Ascending aorta (tissue), 2 donors: ENCODE data around the gene MKNK1. TPM values are rescaled to one million over a fixed set of nuclear protein-coding genes. Genes with fewer than 3 reads are reported as not detected.

Experiments
- DNase-seq, 2 donors: peaks; one replicate each; pipeline ENCODE4 v3.0.0-alpha.2; 2019; ENCODE audit warnings: low spot score in 2 of 2
- H3K27ac ChIP-seq, 2 donors: fragments of 200-600 bp; sonication (generic); one replicate each; pipeline ENCODE4 v1.5.1; 2016 to 2017; ENCODE audit warnings: mild to moderate bottlenecking in 1 of 2
- H3K27me3 ChIP-seq: fragments of 200-600 bp; sonication (generic); one replicate; pipeline ENCODE4 v1.5.1; 2017
- H3K36me3 ChIP-seq, 2 donors: fragments of 200-600 bp; sonication (generic); one replicate each; pipeline ENCODE4 v1.5.1; 2016
- H3K4me1 ChIP-seq, 2 donors: fragments of 200-600 bp; sonication (generic); one replicate each; pipeline ENCODE4 v1.5.1; 2016 to 2017; ENCODE audit warnings: mild to moderate bottlenecking in 1 of 2
- H3K4me3 ChIP-seq, 2 donors: fragments of 200-600 bp; sonication (generic); one replicate each; pipeline ENCODE4 v1.5.1; 2016 to 2017; ENCODE audit warnings: mild to moderate bottlenecking in 1 of 2
- H3K9me3 ChIP-seq, 2 donors: fragments of 200-600 bp; sonication (generic); one replicate each; pipeline ENCODE4 v1.5.1; 2016
- intact Hi-C: fragments of 100-400 bp; cut with DNase I; formaldehyde crosslinking; loops from one replicate; pipeline ENCODE4 v1.15.1; 2023
- total RNA-seq: library from RNA; depleted of rRNA; stranded (reverse); fragments of >200 nt; gene quantifications from one replicate; pipeline ENCODE4 v1.1.0, GENCODE V29; 2016
- TF ChIP-seq, protein P1 (sequence below), 3 experiments: fragments of 200-600 bp in 2 of 3; fragments of 450-650 bp in 1 of 3; sonication (generic) in 2 of 3; IDR thresholded peaks; one replicate each; pipeline ENCODE4 v1.5.1; 2016 to 2019; ENCODE audit warnings: antibody characterized with exemption in 3 of 3, mild to moderate bottlenecking in 1 of 3, moderate library complexity in 1 of 3

Gene MKNK1
- total RNA-seq, 1 donor from 2014 or later: 47.8 TPM

DNA sequence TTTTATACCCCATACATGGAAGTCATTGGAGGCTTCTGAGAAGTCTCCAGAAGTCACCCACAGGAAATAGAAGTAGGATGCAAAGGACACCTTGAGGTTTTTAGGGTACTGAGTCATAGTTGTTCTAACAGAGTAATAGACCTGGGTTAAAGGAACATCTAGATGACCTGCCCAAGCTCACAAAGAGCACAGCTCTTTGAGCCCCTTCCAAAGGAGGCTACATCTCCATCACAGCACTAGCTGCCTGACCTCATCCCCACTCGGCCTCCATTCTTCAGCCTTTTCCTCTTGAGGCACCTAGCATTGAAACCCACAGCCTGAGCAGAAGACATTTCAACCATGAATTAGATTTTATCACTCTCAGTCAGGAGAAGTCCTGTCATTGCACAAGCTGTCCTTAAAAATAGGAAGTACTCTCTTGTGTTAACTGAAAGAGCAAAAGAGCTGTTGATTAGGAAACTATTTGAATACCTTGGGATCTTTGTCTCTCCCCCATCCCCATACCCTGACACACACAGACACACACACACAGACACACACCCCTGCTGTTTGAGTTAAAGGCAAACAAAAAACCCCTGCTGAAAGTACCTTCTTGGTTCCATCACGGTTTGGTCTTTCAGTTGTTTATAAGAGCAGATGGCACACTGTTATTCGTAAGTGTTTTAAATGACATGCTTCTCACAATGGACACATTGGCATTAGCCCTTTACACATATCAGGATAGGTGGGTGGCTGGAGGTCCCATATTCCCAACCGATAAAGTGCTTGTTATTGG, 22.2 kb downstream of the MKNK1 start:
- no peaks in the 10 kb centered on the region for H3K9me3 ChIP-seq
- no peak overlapping the region for H3K27ac ChIP-seq
- H3K4me3 ChIP-seq: no peak overlapping the region
- TF ChIP-seq, protein P1, sequence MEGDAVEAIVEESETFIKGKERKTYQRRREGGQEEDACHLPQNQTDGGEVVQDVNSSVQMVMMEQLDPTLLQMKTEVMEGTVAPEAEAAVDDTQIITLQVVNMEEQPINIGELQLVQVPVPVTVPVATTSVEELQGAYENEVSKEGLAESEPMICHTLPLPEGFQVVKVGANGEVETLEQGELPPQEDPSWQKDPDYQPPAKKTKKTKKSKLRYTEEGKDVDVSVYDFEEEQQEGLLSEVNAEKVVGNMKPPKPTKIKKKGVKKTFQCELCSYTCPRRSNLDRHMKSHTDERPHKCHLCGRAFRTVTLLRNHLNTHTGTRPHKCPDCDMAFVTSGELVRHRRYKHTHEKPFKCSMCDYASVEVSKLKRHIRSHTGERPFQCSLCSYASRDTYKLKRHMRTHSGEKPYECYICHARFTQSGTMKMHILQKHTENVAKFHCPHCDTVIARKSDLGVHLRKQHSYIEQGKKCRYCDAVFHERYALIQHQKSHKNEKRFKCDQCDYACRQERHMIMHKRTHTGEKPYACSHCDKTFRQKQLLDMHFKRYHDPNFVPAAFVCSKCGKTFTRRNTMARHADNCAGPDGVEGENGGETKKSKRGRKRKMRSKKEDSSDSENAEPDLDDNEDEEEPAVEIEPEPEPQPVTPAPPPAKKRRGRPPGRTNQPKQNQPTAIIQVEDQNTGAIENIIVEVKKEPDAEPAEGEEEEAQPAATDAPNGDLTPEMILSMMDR (IDR thresholded peaks at IDR 0.05): no peak
- no peaks in the 10 kb centered on the region for H3K4me1 ChIP-seq
- intact Hi-C loops: no loop called here
- no peaks in the 10 kb centered on the region for H3K27me3 ChIP-seq
- H3K36me3 ChIP-seq: peaks cover 54 to 63% of the 10 kb centered on the region in 2 donors
- no peak for DNase-seq

DNA sequence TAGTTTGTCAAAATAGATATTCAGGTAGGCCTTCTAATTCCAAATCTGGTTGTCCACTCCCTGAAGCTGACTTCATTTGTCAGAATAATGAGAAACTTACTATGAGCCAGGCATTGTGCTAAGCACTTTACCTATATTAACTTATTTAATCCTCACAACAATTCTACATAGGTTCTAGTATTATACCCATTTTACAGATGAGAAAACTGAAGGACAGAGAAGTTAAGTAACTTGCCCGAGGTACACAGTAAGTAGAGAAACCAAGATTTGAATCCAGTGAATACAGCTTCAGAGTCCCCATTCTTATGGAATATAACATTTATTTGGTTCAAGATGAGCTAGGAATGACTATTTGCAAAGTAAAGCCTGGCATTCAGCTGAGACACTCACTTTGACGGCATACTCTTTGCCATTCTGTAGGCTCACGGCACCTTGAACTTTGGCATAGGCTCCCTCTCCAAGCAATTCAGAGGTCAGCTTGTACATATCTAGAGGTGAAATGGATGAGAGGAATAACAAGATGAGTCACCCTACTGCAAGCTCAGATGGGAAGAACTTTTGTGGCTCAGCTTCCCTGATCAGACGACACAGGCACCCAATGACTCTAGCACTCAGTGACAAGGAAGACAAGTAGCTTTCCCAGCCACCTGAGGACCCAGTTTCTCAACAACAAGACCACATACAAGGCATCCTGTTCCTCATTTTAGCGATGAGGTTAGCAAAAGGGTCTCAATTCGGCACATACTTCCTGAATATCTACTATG, 23.7 kb downstream of the MKNK1 start:
- H3K27me3 ChIP-seq: no peaks in the 10 kb centered on the region
- no peak overlapping the region for H3K4me3 ChIP-seq
- no peak for DNase-seq
- no peak overlapping the region for H3K27ac ChIP-seq
- TF ChIP-seq, protein P1 (IDR thresholded peaks at IDR 0.05): no peak
- no peaks in the 10 kb centered on the region for H3K9me3 ChIP-seq
- H3K4me1 ChIP-seq: no peaks in the 10 kb centered on the region
- H3K36me3 ChIP-seq: peaks cover 53 to 69% of the 10 kb centered on the region in 2 donors
- intact Hi-C loops: no loop called here

DNA sequence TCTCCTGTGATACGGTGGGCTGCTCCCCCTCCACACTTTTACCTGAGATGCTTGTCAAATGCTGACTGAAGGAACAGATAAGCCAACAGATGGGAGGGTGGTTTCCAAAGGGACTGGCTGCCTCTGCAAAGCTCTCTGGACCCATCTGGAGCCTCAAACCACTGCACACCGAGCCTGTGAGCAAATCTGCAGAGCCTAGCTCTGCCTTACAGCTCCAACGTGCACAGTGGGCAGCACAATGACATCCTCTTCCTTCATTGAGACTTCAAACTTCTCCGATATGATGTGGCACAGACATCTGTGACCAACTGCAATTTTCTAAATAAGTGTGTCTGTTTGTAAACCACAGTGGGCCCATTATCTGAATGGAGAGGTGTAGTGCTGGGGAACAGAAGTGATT, 26.4 kb downstream of the MKNK1 start:
- Histone ChIP-seq H3K27me3 (no peaks in the 10 kb centered on the region), H3K4me3 (no peak overlapping the region), H3K9me3 (no peaks in the 10 kb centered on the region), H3K4me1 (peaks cover 0 to 5% of the 10 kb centered on the region in 2 donors), H3K36me3 (peaks cover 35 to 73% of the 10 kb centered on the region in 2 donors), H3K27ac (no peak overlapping the region)
- TF ChIP-seq, protein P1 (IDR thresholded peaks at IDR 0.05): no peak
- DNase-seq: no peak
- intact Hi-C loops: no loop called here

DNA sequence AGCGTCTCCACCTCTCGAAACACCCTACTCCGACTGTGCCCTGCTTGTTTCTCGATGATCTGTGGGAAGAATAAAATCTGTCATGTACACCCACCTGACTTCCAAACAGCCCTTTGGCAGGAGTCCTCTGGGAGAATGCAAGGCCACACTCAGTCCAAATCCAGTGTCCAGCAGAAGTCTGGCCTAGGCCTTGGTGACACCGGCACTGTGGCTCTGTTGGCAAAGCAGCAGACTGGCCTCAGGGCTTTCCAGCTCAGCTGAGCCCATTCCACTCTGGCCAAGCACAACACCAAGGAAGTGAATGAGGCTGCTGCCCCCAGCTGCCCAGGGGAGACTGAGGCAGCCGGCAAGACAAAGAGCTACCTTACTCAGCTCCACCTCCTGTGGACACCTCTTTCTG, 27.5 kb downstream of the MKNK1 start:
- H3K27ac ChIP-seq: no peak overlapping the region

DNA sequence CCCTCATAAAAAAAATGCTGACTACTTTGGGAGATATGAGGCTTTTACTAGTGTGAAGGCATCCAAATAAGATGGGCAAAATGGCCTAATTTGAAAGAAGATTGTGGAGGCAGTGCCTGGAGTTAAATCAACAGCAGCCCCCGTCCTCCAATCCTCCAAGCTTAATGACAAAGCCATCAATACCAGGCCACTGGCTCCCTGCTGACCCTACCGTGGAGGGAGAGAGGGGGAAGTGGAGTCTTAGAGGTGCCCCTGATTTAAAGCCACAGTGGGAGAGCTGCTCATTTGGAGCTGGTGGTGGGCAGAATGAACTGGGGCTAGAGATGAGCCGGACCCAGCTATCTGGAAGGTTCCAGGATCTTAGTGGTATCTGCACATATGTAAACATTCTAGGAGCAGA, 28.3 kb downstream of the MKNK1 start:
- DNase-seq: no peak
- Histone ChIP-seq H3K36me3 (peaks cover 35 to 60% of the 10 kb centered on the region in 2 donors), H3K27me3 (no peaks in the 10 kb centered on the region), H3K4me3 (no peak overlapping the region), H3K27ac (no peak overlapping the region), H3K9me3 (no peaks in the 10 kb centered on the region), H3K4me1 (peaks cover 3 to 5% of the 10 kb centered on the region in 2 donors)
- intact Hi-C loops: no loop called here
- TF ChIP-seq, protein P1 (IDR thresholded peaks at IDR 0.05): no peak

More for the DNA sequence above, 27.5 kb downstream of the MKNK1 start:
- H3K4me1 ChIP-seq: peaks cover 3 to 5% of the 10 kb centered on the region in 2 donors
- no peaks in the 10 kb centered on the region for H3K9me3 ChIP-seq
- TF ChIP-seq, protein P1 (IDR thresholded peaks at IDR 0.05): no peak
- intact Hi-C loops: no loop called here
- H3K4me3 ChIP-seq: no peak overlapping the region
- no peaks in the 10 kb centered on the region for H3K27me3 ChIP-seq
- DNase-seq: no peak
- peaks cover 29 to 62% of the 10 kb centered on the region in 2 donors for H3K36me3 ChIP-seq
